Erythroblast (primary cell): ENCODE measurements around the gene MAP3K4.

Experiments
- GATA1 ChIP-seq: IDR thresholded peaks from 2 replicates; pipeline ENCODE4 v1.6.1; 2011; ENCODE audit warnings: low read depth, mild to moderate bottlenecking, control low read depth, low read length, moderate library complexity
- POLR2A ChIP-seq: IDR thresholded peaks from 2 replicates; pipeline ENCODE4 v1.6.1; 2011; ENCODE audit warnings: mild to moderate bottlenecking, low read length

GRCh38 chr6:161053103-161053502, 61.5 kb downstream of the MAP3K4 start:
- TF ChIP-seq POLR2A (no peak), GATA1 (no peak)
